GM19324 (cell line): ENCODE data around the gene PGLYRP2.
A peak's percentile ranks its signal among the peaks of the same experiment; 100 is the strongest.

ENCODE experiments used
- ATAC-seq: cut with Tn5 transposase; IDR thresholded peaks from one replicate; pipeline ENCODE4 v1.9.1; 2021; ENCODE audit warnings: mild to moderate bottlenecking, moderate library complexity; ENCODE audit not compliant: unreplicated experiment, low FRiP score

Gene PGLYRP2

DNA sequence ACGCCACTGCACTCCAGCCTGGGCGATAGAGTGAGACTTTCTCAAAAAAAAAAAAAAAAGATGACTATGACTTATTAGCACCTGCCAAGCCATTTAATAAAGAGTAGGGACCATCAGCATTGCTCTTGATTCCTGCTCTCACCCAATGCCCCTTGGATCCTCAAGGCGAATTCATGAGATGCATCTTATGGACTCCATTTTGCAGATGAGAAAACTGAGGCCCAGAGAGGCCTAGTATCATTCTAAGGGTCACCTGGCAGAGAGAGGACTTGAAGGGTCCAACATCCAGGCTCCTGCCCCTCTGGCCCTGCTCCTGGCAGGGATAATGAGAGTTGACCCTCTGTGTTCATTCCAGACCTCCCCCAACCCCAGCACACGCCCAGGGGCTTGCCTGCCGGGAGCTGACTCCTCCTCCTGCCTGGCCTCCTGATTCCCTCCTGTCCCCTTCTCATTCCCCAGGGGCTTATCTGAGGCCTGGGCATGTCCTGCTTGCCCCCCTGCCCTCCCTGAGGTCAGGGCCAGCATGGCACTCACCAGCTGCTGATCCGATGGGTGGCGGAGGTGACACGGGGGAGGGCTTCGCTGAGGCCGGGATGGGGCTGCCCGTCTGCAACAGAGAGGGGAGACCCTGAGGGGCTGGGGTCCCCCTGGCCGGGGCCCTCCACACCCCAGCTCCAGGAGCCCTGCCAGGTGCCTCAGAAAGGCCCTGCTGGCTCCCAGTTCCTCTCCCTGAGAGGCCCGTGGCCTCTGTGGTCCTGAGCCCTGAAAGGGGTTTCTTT is 37.0 kb downstream of the PGLYRP2 start:
- no peak for ATAC-seq

DNA sequence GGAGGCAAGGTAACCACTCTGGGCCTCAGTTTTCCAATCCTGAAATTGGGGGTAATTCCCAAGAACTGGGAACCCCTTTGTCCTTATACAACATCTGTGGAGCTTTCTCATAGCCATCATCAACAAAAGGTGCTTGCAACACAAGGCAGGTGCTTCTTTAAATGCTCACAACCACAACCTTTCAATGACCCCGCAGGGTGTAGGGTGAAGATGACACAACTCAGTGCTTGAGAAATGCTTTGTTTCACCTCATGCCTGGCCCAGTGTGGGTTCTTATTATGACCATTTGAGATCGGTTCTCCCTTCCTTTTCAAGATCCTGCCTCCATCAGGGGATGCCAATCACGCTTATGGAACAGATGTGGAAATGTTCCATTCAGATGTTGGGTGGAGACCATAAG is 38.0 kb downstream of the PGLYRP2 start:
- ATAC-seq = no peak

DNA sequence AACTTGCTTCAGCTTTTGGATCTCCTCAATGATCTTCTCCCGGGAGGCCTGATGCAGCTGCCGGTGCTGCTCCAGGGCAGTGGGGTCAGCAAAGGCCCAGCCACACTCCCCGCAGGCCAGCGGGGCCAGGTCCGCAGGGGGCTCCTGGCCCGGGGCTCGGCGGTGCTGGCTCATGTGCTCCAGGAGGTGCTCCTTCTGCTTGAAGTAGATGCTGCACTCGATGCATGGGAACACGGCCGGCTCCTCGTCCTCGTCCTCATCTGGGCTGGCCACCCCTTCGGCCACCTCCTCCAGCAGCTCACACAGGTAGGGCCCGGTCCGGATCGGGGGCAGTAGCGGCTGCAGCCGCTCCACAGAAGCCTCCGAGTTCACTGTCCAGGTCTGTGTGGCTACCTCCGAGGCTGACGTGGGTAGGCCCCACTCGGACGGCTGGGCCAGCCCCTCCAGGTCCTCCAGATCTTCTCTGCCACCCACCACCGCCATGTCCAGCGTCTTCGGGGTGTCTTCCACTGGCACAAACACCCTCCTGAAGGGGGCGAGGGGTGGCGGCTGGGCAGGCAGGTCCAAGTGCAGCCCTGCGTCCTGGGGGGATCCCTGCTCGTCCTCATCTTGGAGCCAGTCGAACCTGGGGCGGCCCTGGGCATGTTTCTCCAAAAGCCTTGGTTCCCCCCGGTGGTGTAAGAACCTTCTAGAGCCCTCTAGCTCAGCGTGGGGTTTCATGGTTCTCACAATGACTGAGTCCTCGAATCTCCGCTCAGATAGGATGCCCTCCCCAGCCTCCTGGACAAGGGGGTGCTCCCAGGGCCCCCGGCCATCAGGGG is 39.3 kb downstream of the PGLYRP2 start:
- ATAC-seq = no peak

DNA sequence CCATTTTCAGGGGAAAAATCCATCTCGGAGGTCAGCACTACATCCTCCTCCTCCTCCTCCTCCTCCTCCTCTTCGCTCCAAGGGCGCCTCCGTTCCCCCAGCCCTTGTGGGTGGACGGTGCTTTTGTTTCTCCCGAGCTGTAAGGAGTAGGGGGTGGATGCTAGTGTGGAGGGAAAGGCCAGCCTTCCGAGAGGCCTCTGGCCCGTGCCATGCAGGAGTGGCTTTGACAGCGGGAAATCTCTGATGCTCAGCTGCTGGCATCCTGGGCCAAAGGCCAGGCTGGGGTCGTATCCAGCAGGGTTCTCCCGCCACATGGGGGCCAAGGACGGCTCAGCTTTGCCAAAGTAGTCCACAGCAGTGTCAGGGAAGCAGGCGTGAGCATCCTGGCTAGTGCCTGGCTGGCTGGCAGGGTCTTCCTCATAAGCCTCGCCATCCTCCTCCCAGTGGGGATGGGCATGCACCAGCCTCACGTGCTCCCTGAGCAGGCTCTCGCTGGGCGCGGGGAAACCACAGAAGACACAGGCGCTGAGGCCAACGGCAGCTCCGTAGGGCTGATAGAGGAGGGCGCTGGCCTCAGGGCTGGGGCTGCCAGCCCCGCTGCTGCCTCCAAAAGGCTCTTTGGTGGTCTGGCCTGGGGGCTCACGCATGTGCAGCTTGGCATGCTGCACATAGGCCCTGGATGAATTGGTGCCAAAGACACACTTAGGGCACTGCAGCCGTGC is 40.1 kb downstream of the PGLYRP2 start:
- ATAC-seq = no peak

DNA sequence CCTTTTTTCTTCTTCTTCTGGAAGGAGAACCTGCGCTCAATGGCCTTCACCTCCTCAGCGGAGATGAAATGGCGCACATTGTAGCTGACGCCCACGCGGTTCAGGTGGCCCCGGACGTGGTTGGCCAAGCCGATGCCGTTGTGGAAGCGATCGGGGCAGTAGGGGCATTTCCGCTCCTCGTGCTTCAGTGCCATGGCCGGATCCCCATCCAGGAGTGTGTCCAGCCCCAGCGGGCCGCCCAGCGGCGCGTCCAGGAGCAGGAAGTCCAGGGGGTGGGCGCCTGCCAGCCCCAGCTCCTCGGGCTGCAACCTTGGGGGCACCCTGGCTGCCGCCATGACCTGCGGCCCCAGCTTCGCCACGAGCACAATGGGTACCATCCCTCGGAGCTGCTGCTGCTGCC is 40.7 kb downstream of the PGLYRP2 start:
- ATAC-seq = no peak

DNA sequence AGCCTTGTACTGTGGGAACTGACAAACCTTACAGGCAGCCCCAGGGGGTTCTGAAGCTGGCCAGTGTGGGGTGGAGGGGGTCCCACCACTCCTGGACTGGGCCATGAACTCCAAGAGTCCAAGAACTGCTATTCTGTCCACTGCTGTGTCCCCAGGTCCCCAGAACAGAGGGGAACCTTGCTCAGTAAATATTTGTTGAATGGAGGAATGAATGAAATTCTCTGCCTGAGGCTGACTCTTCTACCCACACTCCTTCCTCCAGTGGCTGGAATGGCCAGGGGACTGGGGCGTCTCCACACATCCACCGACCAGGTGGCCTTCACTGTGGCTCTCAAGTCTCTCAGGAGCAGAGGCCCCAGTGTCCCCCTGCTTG is 41.2 kb downstream of the PGLYRP2 start:
- ATAC-seq = no peak

DNA sequence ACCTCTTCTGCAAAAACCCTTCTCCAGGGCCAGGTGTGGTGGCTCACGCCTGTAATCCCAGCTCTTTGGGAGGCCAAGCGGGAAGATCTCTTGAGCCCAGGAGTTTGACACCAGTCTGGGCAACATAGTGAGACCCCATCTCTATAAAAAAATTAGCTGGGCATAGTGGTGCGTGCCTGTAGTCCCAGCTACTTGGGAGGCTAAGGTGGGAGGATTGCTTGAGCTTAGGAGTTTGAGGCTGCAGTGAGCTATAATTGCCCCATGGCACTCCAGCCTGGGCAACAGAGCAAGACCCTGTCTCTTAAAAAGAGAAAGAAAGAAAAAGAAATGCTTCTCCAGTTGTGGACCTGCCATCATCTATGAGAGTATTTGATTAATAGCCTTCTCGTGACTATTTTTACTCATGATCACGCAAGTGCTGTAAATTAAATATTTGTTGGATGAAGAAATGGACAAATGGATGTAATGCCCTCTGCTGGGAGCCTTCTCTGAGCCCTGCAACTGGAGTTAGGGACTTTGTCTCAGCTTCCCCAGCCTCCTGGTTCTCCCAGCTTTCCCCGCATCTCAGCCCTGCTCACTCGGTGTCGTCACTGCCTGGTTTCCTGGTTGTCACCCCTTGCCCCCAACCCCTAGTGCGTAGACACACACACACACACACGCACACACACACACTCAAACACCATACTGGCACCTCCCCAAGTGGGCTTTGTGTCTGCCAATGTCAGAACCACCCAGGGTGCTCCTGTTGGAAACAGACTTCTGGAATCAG is 41.8 kb downstream of the PGLYRP2 start:
- ATAC-seq = no peak

DNA sequence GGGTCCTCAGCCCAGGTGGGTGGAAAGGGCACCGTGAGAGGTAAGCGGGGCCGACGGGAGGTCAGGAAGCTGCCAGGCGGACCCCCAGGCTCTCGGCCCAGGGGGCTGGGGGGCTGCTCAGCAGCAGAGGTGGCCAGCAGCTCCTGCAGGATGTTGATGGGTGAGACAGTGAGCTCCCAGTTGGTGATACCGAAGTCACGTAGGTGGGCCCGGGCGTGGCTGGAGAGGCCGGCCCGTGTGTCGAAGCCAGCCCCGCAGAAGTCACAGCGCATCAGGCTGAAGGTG is 42.5 kb downstream of the PGLYRP2 start:
- no peak for ATAC-seq

DNA sequence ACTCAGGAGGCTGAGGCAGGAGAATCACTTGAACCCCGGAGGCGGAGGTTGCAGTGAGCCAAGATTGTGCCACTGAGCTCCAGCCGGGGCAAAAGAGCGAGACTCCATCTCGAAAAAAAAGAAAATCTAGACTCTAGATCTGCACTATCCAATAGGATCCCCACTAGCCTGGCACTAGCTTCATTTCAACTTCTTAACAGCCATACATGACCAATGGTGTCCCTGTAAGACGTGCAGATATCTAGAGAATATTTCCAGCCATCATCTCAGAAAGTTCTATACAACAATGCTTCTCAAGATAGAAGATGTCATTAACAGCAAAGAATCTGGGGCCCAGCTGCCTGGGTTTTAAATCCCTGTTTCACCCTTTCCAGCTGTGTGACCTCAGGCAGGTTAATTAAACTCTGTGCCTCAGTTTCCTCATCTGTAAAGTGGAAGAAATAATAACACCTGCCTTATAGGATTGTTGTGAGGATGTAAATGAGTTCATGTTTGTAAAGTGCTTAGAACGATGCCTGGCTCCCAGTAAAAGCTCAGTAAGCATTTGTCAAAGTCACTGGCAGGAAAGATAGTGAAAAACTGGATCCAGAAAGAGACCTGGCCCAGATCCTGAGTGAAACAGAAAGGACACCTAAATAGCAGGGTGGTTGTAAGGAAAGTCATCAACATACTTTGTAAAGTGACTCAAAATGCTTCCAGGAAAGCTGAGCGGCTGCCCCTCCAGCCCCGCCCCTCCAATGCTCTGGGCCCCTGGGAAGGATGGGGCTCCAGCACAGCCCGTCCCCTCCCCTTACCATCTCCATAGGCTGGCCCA is 43.1 kb downstream of the PGLYRP2 start:
- ATAC-seq = no peak

DNA sequence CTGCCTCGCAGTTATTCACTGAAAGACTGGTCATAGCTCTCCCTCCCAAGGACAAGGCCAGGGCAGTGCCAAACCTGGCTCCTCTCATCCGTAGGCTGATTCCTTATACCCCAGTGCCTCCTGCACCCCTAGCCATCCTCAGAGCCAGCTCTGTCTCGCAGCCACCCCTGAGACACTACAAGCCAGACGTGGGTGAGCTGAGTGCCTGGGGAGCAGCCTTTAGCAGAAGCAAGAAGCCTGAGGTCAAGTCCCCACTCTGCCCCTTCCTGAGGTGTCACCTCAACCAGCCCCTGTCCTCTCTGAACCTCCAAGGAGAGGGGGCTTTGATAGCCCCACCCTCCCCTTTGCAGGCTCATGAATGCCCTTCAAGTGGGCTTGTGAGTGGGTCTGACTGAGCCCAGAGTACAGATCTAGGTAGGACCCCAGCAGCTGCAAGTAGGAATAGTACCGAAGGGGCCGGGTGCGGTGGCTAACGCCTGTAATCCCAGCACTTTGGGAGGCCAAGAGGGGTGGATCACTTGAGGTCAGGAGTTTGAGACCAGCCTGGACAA is 45.7 kb downstream of the PGLYRP2 start:
- ATAC-seq = no peak

DNA sequence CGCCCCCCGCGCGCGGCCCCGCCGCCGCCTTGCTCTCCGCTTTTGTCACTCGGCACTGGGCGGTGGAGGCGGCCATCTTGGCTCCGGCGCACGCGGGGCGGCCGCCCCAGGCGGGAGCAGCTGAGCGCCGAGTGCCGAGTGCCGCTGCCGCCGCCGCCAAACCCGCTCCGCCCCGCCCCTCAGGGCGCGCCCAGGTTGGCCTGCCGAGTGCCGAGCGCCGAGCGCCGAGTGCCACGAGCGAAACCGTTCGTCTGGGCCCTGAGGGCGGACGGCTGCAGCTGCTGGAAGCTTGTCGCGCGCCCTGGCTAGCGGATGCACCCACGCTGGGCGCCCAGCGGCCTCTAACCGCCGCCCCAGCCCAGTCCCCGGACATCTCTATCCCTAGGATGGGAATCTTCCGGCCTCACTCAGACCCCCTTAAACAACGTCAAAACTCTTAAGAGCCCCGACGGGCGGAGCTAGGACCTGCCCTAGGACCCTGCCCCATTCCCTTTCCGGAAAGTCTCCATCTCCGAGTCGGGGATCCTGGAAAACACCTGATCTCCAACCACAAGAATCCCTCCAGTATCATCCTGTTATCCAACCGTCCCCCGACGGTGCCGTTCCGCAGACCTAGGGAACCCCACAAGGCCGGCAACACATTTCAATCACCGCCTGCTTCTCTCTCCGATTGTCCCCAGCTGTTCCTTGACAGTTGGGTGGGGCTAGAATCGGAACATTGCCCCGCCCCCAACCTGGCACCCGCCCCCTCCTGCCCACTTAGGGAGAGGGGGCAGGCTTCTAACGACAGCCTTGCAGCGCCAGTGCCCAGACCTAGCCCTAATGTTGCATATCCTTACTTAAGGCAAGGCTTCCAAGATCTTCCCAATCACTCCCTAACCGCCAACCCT is 46.4 kb downstream of the PGLYRP2 start:
- peak; percentile 78 for ATAC-seq

DNA sequence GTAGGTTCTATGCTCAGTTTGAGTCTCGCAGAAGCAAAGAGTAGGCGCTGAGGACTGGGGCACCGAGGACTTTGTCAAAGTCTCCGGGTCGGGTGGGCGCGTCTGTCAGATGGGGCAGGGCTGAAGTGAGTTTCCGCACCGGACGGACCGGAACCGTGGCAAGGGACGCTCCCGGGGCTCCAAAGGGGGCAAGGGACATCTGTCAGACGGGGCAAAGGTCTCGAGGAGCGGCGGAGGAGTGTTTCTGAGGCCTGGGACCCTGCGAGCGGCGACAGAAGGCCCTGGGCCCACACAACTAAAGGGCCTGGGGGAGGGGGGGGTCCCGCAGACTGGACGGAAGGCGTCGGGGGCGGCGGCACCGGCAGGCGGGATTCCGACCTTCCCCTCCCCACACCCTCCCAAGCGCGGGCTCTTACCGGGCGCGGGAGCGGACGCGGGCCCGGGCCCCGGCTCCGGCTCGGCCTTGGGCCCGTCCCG is 47.2 kb downstream of the PGLYRP2 start:
- no peak for ATAC-seq

DNA sequence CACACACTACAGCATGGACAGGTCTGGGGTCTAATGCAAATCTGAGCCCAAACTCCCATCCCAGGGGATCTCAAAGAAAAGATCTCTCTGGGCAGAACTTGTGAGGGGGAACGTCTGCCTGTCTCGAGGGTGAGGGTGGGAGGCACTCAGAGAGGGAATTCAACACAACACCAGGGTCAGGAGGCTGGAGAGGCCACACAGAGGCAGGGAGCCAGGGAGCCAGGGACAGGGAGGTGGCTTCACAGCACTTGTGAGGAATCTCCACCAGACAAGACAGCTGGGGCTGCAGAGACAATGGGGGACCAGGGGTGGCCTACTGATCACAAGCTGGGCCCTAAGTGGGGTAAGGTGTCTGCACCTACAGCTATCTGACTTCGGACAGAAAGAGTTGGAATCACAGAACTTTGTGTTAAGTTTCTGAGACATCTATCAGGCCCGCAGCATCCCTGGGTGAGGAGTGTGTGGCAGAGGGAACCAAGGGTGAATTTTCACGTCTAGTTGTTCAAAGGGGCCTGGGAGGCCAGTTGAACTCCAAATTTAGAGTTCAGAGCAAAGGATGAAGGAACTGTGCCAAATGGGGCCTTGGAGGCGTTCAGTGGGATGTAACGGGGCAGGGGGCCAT is 47.8 kb downstream of the PGLYRP2 start:
- ATAC-seq = no peak

DNA sequence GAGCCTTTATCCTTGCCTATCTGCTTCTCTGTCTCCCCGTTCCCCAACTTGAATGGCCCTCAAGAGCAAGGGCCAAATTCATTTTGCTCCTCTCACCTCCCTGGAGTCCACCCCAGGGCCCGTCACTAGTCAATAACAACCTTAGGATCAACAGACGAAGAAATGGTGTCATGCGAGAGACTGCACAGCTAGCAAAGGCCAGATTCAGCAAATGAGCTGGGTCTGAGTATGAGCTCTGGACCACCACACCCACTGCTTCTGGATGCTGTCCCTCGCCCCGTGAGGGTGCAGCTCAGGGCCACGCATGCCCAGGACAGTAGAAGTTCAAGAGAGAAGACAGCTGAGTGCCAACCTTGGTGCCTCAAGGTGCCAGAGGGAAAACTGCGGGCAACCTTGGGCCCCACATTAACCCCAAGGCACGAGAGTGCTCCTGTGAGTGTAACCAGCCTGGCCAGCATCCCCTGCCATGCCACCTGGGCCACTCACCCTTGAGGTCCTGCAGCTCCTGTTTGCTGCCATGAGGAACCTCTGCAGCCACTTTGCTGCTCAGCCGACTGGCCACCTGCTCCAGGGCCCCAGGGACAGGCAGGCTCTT is 48.7 kb downstream of the PGLYRP2 start:
- no peak for ATAC-seq

DNA sequence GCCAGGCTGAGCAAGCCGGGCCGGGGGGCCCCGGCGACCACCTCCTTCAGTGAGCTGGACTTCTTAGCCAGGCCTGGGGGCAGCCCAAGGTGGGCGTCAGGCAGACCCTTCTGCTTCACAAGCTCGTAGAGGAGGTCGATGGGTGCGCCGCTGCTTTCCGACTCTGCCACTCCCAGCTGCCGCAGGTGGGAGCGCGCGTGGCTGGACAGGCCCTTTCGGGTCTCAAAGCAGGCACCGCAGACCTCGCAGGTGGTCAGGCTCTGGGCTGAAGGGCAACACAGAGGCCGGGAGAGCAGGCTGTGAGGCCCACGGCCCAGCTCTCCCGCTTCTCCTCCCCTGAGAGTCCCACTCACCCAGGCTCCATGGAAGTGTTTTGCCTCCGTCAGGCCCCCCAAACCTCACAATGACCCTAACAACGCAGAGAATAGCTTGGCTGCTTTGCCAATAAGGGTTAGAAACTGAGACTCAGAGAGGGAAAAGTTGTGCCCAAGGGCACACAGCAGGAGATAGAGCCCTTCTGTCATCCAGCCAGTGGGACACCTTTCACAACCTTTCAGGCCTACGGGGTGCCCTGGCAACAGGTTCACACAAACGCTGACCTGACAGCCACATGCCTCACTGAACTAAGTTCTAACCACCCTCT is 49.4 kb downstream of the PGLYRP2 start:
- ATAC-seq = no peak

DNA sequence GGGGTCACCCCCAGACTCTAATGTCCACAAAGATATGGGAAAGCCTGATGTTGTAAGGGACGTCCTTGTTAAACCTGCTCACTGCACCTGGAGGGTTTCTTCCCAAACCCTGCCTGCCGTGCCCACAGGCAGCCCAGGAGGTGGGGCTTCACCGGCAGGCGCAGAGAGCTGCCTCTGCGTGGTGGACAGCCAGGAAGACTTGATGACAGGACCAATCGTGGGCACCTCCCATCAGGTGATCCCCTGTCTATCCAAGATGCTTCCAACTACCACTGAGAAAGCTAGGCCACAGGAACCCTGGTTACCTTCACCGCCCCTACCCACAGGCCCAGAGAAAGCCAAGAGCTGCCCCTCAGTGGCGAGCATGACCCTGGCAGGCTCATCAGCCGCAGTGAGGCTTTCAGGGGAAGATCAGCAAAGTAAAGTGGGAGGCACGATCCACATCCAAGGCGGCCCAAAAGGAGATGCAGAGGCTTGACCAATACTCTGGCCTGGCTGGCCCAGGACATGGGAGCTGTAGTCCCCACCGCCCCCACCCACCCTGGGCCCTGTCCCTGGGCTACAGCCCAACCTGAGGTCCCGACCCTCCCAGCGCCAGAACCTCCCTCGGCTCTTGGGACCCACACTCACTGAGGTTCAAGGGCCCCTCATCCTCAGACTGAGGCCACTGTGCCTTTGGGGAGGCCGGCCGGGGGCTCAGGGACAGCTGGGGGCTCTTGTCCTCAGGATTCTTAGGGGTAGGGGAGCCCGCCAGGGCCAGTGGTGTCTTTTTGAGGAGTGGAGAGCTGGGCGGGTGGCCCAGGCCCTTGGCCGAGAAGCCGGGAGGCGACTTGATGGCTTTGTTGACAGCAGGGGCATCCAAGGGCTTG is 50.1 kb downstream of the PGLYRP2 start:
- no peak for ATAC-seq
